CD4-positive, alpha-beta T cell (primary cell): ENCODE measurements around the gene KIF2A. TPM values are rescaled to one million over a fixed set of nuclear protein-coding genes. Genes with fewer than 3 reads are reported as not detected.

Experiments
- ATAC-seq: fragments of 200-7000 bp; cut with Tn5 transposase; one replicate; pipeline ENCODE4 v1.10.0; 2022; ENCODE audit warnings: mild to moderate bottlenecking; ENCODE audit not compliant: poor library complexity
- CTCF ChIA-PET: fragments of 350-600 bp; sonication (Branson Sonifier 250); formaldehyde crosslinking; loops from one replicate; lab custom pipeline; 2021; ENCODE audit warnings: antibody characterized with exemption, inconsistent platforms; lab: Charles Lee
- POLR2A ChIA-PET: fragments of 350-600 bp; sonication (Branson Sonifier 250); formaldehyde crosslinking; loops from one replicate; lab custom pipeline; 2021; ENCODE audit warnings: antibody characterized with exemption, inconsistent platforms; lab: Charles Lee
- DNase-seq, 14 experiments: peaks; one replicate each; pipeline ENCODE4 v3.0.0-alpha.2; 2013 to 2020; ENCODE audit warnings: mixed read lengths in 2 of 14
- H3K27ac ChIP-seq, 2 donors: one replicate each; pipeline versions ENCODE4 v1.5.1 to v1.7.0; 2013; ENCODE audit warnings: low read length in 2 of 2, low read depth in 1 of 2, mild to moderate bottlenecking in 1 of 2
- H3K27me3 ChIP-seq, 2 experiments: 1 replicate in 1 of 2; 2 replicates in 1 of 2; pipeline versions ENCODE4 v1.6.1 to v1.7.0; 2013; ENCODE audit warnings: low read length in 2 of 2, control low read depth in 1 of 2, mild to moderate bottlenecking in 1 of 2, moderate library complexity in 1 of 2; ENCODE audit not compliant: insufficient read depth in 2 of 2, control insufficient read depth in 1 of 2
- H3K36me3 ChIP-seq: one replicate; pipeline ENCODE4 v1.6.1; 2013; ENCODE audit warnings: low read length, control low read depth; ENCODE audit not compliant: insufficient read depth
- H3K4me1 ChIP-seq: one replicate; pipeline ENCODE4 v1.6.1; 2013; ENCODE audit warnings: low read length, control low read depth; ENCODE audit not compliant: insufficient read depth
- H3K4me3 ChIP-seq: one replicate; pipeline ENCODE4 v1.5.1; 2013; ENCODE audit warnings: mild to moderate bottlenecking, low read length, moderate library complexity
- H3K9me3 ChIP-seq, 2 experiments: 1 replicate in 1 of 2; 2 replicates in 1 of 2; pipeline versions ENCODE4 v1.6.1 to v1.7.0; 2013; ENCODE audit warnings: low read length in 2 of 2, mild to moderate bottlenecking in 2 of 2, control low read depth in 1 of 2, moderate library complexity in 1 of 2; ENCODE audit not compliant: control insufficient read depth in 1 of 2, insufficient read depth in 1 of 2
- H3K27ac Mint-ChIP-seq: one replicate; pipeline ENCODE4 v1.8.0; 2020; ENCODE audit warnings: mixed read lengths
- H3K27me3 Mint-ChIP-seq: one replicate; pipeline ENCODE4 v1.8.0; 2021; ENCODE audit warnings: mixed read lengths
- H3K36me3 Mint-ChIP-seq: one replicate; pipeline ENCODE4 v1.8.0; 2021; ENCODE audit warnings: low read depth, mixed read lengths
- H3K4me1 Mint-ChIP-seq: one replicate; pipeline ENCODE4 v1.8.0; 2021; ENCODE audit warnings: low read depth, mixed read lengths
- H3K4me3 Mint-ChIP-seq: one replicate; pipeline ENCODE4 v1.8.0; 2020; ENCODE audit warnings: mild to moderate bottlenecking, mixed read lengths
- H3K9me3 Mint-ChIP-seq: one replicate; pipeline ENCODE4 v1.8.0; 2020; ENCODE audit warnings: mixed read lengths
- intact Hi-C, 2 experiments: fragments of 100-400 bp; cut with DNase I in 1 of 2; cut with micrococcal nuclease in 1 of 2; formaldehyde crosslinking; loops; one replicate each; pipeline versions ENCODE4 v1.15.1 to v1.9.0; 2023 to 2025; cut with DNase I, micrococcal nuclease
- total RNA-seq, 174 experiments: library from RNA in 2 of 174; stranded (reverse) in 2 of 174; gene quantifications; one replicate each; pipeline ENCODE4 v1.2.3 and lab custom pipeline; 2021 to 2026
- TF ChIP-seq, protein P1 (sequence below): fragments of 200-600 bp; IDR thresholded peaks from one replicate; pipeline ENCODE4 v1.8.0; 2022; ENCODE audit warnings: antibody characterized with exemption, mild to moderate bottlenecking

The KIF2A gene
- total RNA-seq, 2 experiments from 2014 or later = 78.4 to 81.8 TPM

DNA sequence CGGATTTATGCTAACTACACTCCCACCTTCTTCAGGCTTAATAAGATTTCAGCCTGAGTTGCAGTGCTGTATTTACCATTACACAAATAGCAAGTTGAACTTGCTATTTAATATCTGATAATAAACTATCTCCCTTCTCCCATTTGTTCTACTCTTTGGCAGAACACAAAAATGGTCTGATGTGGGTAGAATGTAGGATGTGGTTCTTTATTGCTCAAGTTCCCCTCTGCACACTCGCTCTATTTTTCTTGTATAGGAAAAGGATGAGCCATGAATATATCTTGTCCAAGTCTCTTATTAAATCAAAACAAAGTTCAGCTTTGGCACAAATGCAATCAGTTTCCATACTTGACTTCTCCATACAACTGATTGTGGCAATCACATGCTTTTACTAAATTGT lies 37.2 kb upstream of the KIF2A start:
- no peaks in the 10 kb centered on the region for H3K36me3 ChIP-seq
- H3K27ac ChIP-seq = no peak overlapping the region
- ChIA-PET CTCF (interaction anchor here (0.5 kb wide), 1 partner anchor 63 kb away, joined by 4 read pairs; no protein-coding TSS in a partner anchor), POLR2A (interaction anchor here (1.0 kb wide), 1 partner anchor 31 kb away, joined by 3 read pairs; no protein-coding TSS in a partner anchor)
- no peaks in the 10 kb centered on the region for H3K27me3 ChIP-seq
- Mint-ChIP-seq H3K36me3 (no peaks in the 10 kb centered on the region), H3K27me3 (no peaks in the 10 kb centered on the region), H3K4me3 (no peak overlapping the region), H3K27ac (no peak overlapping the region), H3K4me1 (peaks cover 12% of the 10 kb centered on the region), H3K9me3 (no peaks in the 10 kb centered on the region)
- DNase-seq (peak in 1 of 14 experiments; percentile 22), ATAC-seq (peak; percentile 54)
- H3K4me3 ChIP-seq = no peak overlapping the region
- H3K9me3 ChIP-seq = no peaks in the 10 kb centered on the region
- intact Hi-C loops = no loop called here
- no peaks in the 10 kb centered on the region for H3K4me1 ChIP-seq
- TF ChIP-seq, protein P1, sequence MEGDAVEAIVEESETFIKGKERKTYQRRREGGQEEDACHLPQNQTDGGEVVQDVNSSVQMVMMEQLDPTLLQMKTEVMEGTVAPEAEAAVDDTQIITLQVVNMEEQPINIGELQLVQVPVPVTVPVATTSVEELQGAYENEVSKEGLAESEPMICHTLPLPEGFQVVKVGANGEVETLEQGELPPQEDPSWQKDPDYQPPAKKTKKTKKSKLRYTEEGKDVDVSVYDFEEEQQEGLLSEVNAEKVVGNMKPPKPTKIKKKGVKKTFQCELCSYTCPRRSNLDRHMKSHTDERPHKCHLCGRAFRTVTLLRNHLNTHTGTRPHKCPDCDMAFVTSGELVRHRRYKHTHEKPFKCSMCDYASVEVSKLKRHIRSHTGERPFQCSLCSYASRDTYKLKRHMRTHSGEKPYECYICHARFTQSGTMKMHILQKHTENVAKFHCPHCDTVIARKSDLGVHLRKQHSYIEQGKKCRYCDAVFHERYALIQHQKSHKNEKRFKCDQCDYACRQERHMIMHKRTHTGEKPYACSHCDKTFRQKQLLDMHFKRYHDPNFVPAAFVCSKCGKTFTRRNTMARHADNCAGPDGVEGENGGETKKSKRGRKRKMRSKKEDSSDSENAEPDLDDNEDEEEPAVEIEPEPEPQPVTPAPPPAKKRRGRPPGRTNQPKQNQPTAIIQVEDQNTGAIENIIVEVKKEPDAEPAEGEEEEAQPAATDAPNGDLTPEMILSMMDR = no peak

GRCh38 chr5:62271370-62271769 lies 34.6 kb upstream of the KIF2A start:
- Mint-ChIP-seq H3K4me3 (no peak overlapping the region), H3K36me3 (no peaks in the 10 kb centered on the region), H3K9me3 (no peaks in the 10 kb centered on the region), H3K27ac (no peak overlapping the region), H3K4me1 (peaks cover 12% of the 10 kb centered on the region), H3K27me3 (no peaks in the 10 kb centered on the region)
- intact Hi-C loops = no loop called here
- Histone ChIP-seq H3K27me3 (no peaks in the 10 kb centered on the region), H3K36me3 (no peaks in the 10 kb centered on the region), H3K4me3 (no peak overlapping the region), H3K4me1 (no peaks in the 10 kb centered on the region), H3K9me3 (no peaks in the 10 kb centered on the region), H3K27ac (no peak overlapping the region)
- ATAC-seq (no peak), DNase-seq (no peak)
- TF ChIP-seq, protein P1 = no peak
- CTCF ChIA-PET = no interaction called here
- POLR2A ChIA-PET = interaction anchor here (0.6 kb wide), 1 partner anchor 130 kb away, joined by 3 read pairs; no protein-coding TSS in a partner anchor

DNA sequence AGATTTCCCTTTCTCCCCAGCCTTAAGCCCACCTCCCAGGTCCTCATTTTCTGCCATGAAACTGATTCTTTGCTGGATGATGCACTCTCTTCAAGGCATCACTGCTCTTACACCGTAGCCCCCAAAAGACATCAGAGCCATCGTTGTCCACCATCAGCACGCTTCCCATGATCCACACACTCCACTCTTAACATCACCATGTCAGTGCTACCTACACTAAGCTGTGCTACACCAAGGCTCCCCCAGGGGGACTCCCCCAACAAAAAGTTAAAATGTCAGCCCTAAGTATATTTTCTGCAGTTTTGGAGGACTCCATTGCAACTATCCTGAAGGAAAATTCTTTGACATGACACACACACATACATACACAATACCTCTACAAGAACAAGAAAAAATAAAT lies 34.1 kb upstream of the KIF2A start:
- Mint-ChIP-seq H3K9me3 (no peaks in the 10 kb centered on the region), H3K27me3 (no peaks in the 10 kb centered on the region), H3K4me3 (no peak overlapping the region), H3K27ac (no peak overlapping the region), H3K4me1 (peaks cover 13% of the 10 kb centered on the region), H3K36me3 (no peaks in the 10 kb centered on the region)
- H3K4me1 ChIP-seq = no peaks in the 10 kb centered on the region
- ATAC-seq = no peak
- H3K27ac ChIP-seq = no peak overlapping the region
- ChIA-PET CTCF (no interaction called here), POLR2A (interaction anchor here (0.6 kb wide), 2 partner anchors 23 to 130 kb away, joined by 3 read pairs; no protein-coding TSS in a partner anchor)
- intact Hi-C loops = no loop called here
- H3K27me3 ChIP-seq = no peaks in the 10 kb centered on the region
- no peaks in the 10 kb centered on the region for H3K36me3 ChIP-seq
- TF ChIP-seq, protein P1 = no peak
- H3K4me3 ChIP-seq = no peak overlapping the region
- DNase-seq = no peak
- H3K9me3 ChIP-seq = no peaks in the 10 kb centered on the region
